WERI-Rb-1 (cell line): ENCODE data around the gene TMEM163.
"Not testable (repeated sequence)": the region's sequence is repeated elsewhere in the genome, so short reads cannot be mapped to it uniquely, and the experiment has no call there.

ENCODE experiments used
- DNase-seq: peaks from one replicate; pipeline ENCODE4 v3.0.0-alpha.2; 2020
- H3K27ac ChIP-seq: fragments of 250-450 bp; sonication (Bioruptor Pico); 2 replicates; pipeline ENCODE4 v1.5.1; 2020; ENCODE audit warnings: mild to moderate bottlenecking, moderate library complexity
- H3K27me3 ChIP-seq: fragments of 250-450 bp; sonication (Bioruptor Pico); 2 replicates; pipeline ENCODE4 v1.5.1; 2021; ENCODE audit warnings: mild to moderate bottlenecking, low read depth, moderate library complexity; ENCODE audit not compliant: insufficient read depth, severe bottlenecking
- H3K36me3 ChIP-seq: fragments of 250-450 bp; sonication (Bioruptor Pico); 2 replicates; pipeline ENCODE4 v1.5.1; 2020; ENCODE audit warnings: mild to moderate bottlenecking, moderate library complexity
- H3K4me3 ChIP-seq: 2 replicates; pipeline ENCODE4 v1.5.1; 2011; ENCODE audit warnings: low read depth, mild to moderate bottlenecking, control low read depth, low read length
- H3K9me3 ChIP-seq: fragments of 250-450 bp; sonication (Bioruptor Pico); 2 replicates; pipeline ENCODE4 v1.5.1; 2021; ENCODE audit warnings: mild to moderate bottlenecking, moderate library complexity; ENCODE audit not compliant: severe bottlenecking
- CTCF ChIP-seq: IDR thresholded peaks from 2 replicates; pipeline ENCODE4 v1.5.1; 2011; ENCODE audit warnings: low read depth, mild to moderate bottlenecking, control low read depth, inconsistent platforms, low read length

The TMEM163 gene

GRCh38 chr2:134518101-134518500 lies 200.7 kb downstream of the TMEM163 start:
- Histone ChIP-seq H3K27ac (no peak overlapping the region), H3K36me3 (no peaks in the 10 kb centered on the region), H3K4me3 (no peak overlapping the region), H3K27me3 (no peaks in the 10 kb centered on the region), H3K9me3 (no peaks in the 10 kb centered on the region)
- no peak for TF ChIP-seq CTCF
- DNase-seq = no peak

GRCh38 chr2:134515137-134515536 lies 203.7 kb downstream of the TMEM163 start:
- Histone ChIP-seq H3K36me3 (no peaks in the 10 kb centered on the region), H3K27ac (no peak overlapping the region), H3K9me3 (no peaks in the 10 kb centered on the region), H3K27me3 (no peaks in the 10 kb centered on the region), H3K4me3 (no peak overlapping the region)
- no peak for TF ChIP-seq CTCF
- no peak for DNase-seq

GRCh38 chr2:134513465-134513804 lies 205.4 kb downstream of the TMEM163 start:
- no peak for TF ChIP-seq CTCF
- Histone ChIP-seq H3K27me3 (no peaks in the 10 kb centered on the region), H3K4me3 (no peak overlapping the region), H3K9me3 (no peaks in the 10 kb centered on the region), H3K27ac (no peak overlapping the region), H3K36me3 (no peaks in the 10 kb centered on the region)
- DNase-seq = no peak

- no peaks in the 10 kb centered on the region for H3K9me3 ChIP-seq
- TF ChIP-seq CTCF = no peak
- no peaks in the 10 kb centered on the region for H3K27me3 ChIP-seq
- DNase-seq = no peak
- no peak overlapping the region for H3K27ac ChIP-seq
- no peaks in the 10 kb centered on the region for H3K36me3 ChIP-seq
- H3K4me3 ChIP-seq = no peak overlapping the region
Observed at GRCh38 chr2:134512734-134513464, 205.9 kb downstream of the TMEM163 start.

GRCh38 chr2:134508391-134508790 lies 210.4 kb downstream of the TMEM163 start:
- Histone ChIP-seq H3K27ac (no peak overlapping the region), H3K4me3 (no peak overlapping the region), H3K27me3 (no peaks in the 10 kb centered on the region), H3K36me3 (no peaks in the 10 kb centered on the region), H3K9me3 (no peaks in the 10 kb centered on the region)
- DNase-seq = no peak
- no peak for TF ChIP-seq CTCF

GRCh38 chr2:134507697-134508096 lies 211.1 kb downstream of the TMEM163 start:
- no peak overlapping the region for H3K27ac ChIP-seq
- H3K36me3 ChIP-seq = no peaks in the 10 kb centered on the region
- no peaks in the 10 kb centered on the region for H3K9me3 ChIP-seq
- TF ChIP-seq CTCF = no peak
- DNase-seq = no peak
- H3K27me3 ChIP-seq = no peaks in the 10 kb centered on the region
- H3K4me3 ChIP-seq = no peak overlapping the region

- DNase-seq, H3K27ac ChIP-seq, H3K9me3 ChIP-seq, H3K36me3 ChIP-seq, H3K4me3 ChIP-seq, H3K27me3 ChIP-seq: not testable (repeated sequence)
Observed at GRCh38 chr2:134507159-134507558, 211.6 kb downstream of the TMEM163 start.
